ENCODE measurements around the gene PLEKHB2. TPM values are rescaled to one million over a fixed set of nuclear protein-coding genes. Genes with fewer than 3 reads are reported as not detected.

Gene PLEKHB2
- total and polyA plus RNA-seq, 2 of the 8 experiments (the other 6 are each of a cell fraction or from before 2014, with no cell fraction given): 42.4 to 54.8 TPM

- H2BK20ac ChIP-seq (ENCODE audit: low read length): no peak overlapping the region
- H3K79me1 ChIP-seq (ENCODE audit: low read depth, low read length): no peaks in the 10 kb centered on the region
- ChIA-PET POLR2A (ENCODE audit: partially characterized antibody) (interaction anchor here (0.6 to 5.1 kb wide), 17 partner anchors 12 to 399 kb away, joined by 3 to 60 read pairs (median 7); partner anchors contain the start of gene PLEKHB2), CTCF (ENCODE audit: partially characterized antibody) (interaction anchor here (1.5 to 1.7 kb wide), 2 partner anchors 9 to 10 kb away, joined by 6 to 8 read pairs; no protein-coding TSS in a partner anchor)
- H3K4ac ChIP-seq (replicated peaks; ENCODE audit: insufficient read length, low read depth, low read length): no peak overlapping the region
- no peak overlapping the region for H2AK5ac ChIP-seq (ENCODE audit: low read depth, low read length)
- no peak overlapping the region for H3K14ac ChIP-seq (ENCODE audit: insufficient read length)
- H3K18ac ChIP-seq (ENCODE audit: extremely low read depth, low read length): peak overlapping the region; percentile 19
- H2AFZ ChIP-seq (ENCODE audit: low read length): no peak overlapping the region
- no peak overlapping the region for H3K23ac ChIP-seq (ENCODE audit: insufficient read length)
- H3K79me2 ChIP-seq (ENCODE audit: control insufficient read depth in 1 of 2, insufficient read depth in 2 of 2, low read length in 2 of 2): peaks cover 21 to 38% of the 10 kb centered on the region in 2 experiments
- H2BK12ac ChIP-seq (ENCODE audit: low read depth, low read length): no peak overlapping the region
- H3K27ac ChIP-seq (ENCODE audit: low read depth, low read length): no peak overlapping the region; the same call in 1 of the 2 replicates
- peak overlapping the region; percentile 97 for H4K5ac ChIP-seq (ENCODE audit: insufficient read length, low read depth, low read length)
- H3K36me3 ChIP-seq (ENCODE audit: control insufficient read depth in 2 of 4, insufficient read depth in 4 of 4, low read length in 3 of 4): peaks cover 2 to 11% (median 4%) of the 10 kb centered on the region in 4 experiments; a peak in 6 of 8 replicates
- H3K4me1 ChIP-seq (replicated peaks in 1 of 4; ENCODE audit: control insufficient read depth in 3 of 4, insufficient read depth in 4 of 4, low read length in 3 of 4): no peaks in the 10 kb centered on the region
- 19% methylated on average over 37 of the region's 37 CpGs; no CpG with 5 or more reads in 1 of the 2 experiments for WGBS, 2 experiments (ENCODE audit: extremely low coverage in 1 of 2, insufficient coverage in 1 of 2, insufficient read length in 1 of 2, insufficient replicate concordance in 2 of 2, low coverage in 1 of 2, low lambda C conversion rate in 2 of 2, missing lambda C conversion rate in 1 of 2)
- H4K91ac ChIP-seq (replicated peaks; ENCODE audit: insufficient read length, low read length): no peak overlapping the region
- H3K56ac ChIP-seq (replicated peaks; ENCODE audit: insufficient read length, low read depth, low read length): peak overlapping the region; percentile 82
- H4K20me1 ChIP-seq (replicated peaks in 1 of 2; ENCODE audit: control insufficient read depth in 1 of 2, insufficient read depth in 2 of 2, low read length in 2 of 2): peaks cover 0 to 2% of the 10 kb centered on the region in 2 experiments
- peak overlapping the region; percentile 48 to 60 for H3K4me2 ChIP-seq (ENCODE audit: insufficient read depth in 1 of 2, low read depth in 2 of 2, low read length in 2 of 2)
- DNase-seq (ENCODE audit: low read depth in 1 of 2, low spot score in 2 of 2) (no peak), FAIRE-seq (no peak)
- H3K27me3 ChIP-seq (replicated peaks in 1 of 4; ENCODE audit: control insufficient read depth in 3 of 4, extremely low read depth in 1 of 4, insufficient read depth in 3 of 4, low read length in 3 of 4): no peaks in the 10 kb centered on the region
- no peaks in the 10 kb centered on the region for H3K9me3 ChIP-seq (ENCODE audit: insufficient read depth in 2 of 2, low read depth in 1 of 2, low read length in 1 of 2)
- no peaks in the 10 kb centered on the region for H3K23me2 ChIP-seq (ENCODE audit: low read depth, low read length)
- H2BK120ac ChIP-seq (replicated peaks; ENCODE audit: low read depth, low read length): no peak overlapping the region
- H4K8ac ChIP-seq (ENCODE audit: extremely low read depth, insufficient read depth, low read length): peak overlapping the region; percentile 93; the same call in 1 of the 2 replicates
- H3K4me3 ChIP-seq (ENCODE audit: extremely low read depth in 1 of 4, insufficient read depth in 2 of 4, low read depth in 3 of 4, low read length in 4 of 4): peak overlapping the region; percentile 79 to 94 (median 87)
- no peak overlapping the region for H2BK5ac ChIP-seq (ENCODE audit: low read depth, low read length)
- H3K9ac ChIP-seq (replicated peaks in 1 of 4; ENCODE audit: extremely low read depth in 1 of 4, low read depth in 3 of 4, low read length in 3 of 4): peak overlapping the region; percentile 66 to 99 (median 86)
- H2BK15ac ChIP-seq (ENCODE audit: low read length): no peak overlapping the region
- TF ChIP-seq EGR1 (IDR thresholded peaks at IDR 0.05; ENCODE audit: borderline replicate concordance, low read depth, low read length) (peak; percentile 37; the same call in 1 of the 2 replicates), BACH1 (IDR thresholded peaks at IDR 0.05; ENCODE audit: low read length) (no peak), SIN3A (conservative IDR thresholded peaks at IDR 0.05 in 1 of 2, IDR thresholded peaks at IDR 0.05 in 1 of 2; ENCODE audit: low read depth in 1 of 2, low read length in 2 of 2) (no peak), FOSL1 (IDR thresholded peaks at IDR 0.05; ENCODE audit: insufficient read depth, low read depth, low read length) (no peak), CBX5 (IDR thresholded peaks at IDR 0.05; ENCODE audit: low read depth, low read length) (no peak), CREB1 (IDR thresholded peaks at IDR 0.05) (no peak), CTCF (IDR thresholded peaks at IDR 0.05; ENCODE audit: control extremely low read depth in 1 of 3, insufficient read depth in 1 of 3, low read depth in 1 of 3, low read length in 3 of 3) (no peak), TCF12 (IDR thresholded peaks at IDR 0.05; ENCODE audit: low read depth, low read length) (no peak), SUZ12 (IDR thresholded peaks at IDR 0.05; ENCODE audit: low read length) (no peak)
These were observed 11.3 kb upstream of the PLEKHB2 start for GRCh38 chr2:131093696-131094462.
